Inflammatory macrophage treated with lipopolysaccharide for 1 hour (primary cell): ENCODE results near the gene APOE.
A peak's percentile ranks its signal among the peaks of the same experiment; 100 is the strongest.
"Not testable (repeated sequence)": the region's sequence is repeated elsewhere in the genome, so short reads cannot be mapped to it uniquely, and the experiment has no call there.

Experiments
- DNase-seq, 2 donors: peaks; one replicate each; pipeline ENCODE4 v3.0.0-alpha.2; 2020 to 2022

APOE gene

GRCh38 chr19:44886141-44886540, 19.5 kb upstream of the APOE start:
- no peak for DNase-seq

GRCh38 chr19:44887648-44888047, 17.9 kb upstream of the APOE start:
- no peak for DNase-seq

- not testable (repeated sequence) for DNase-seq
Measured at GRCh38 chr19:44888335-44888734, 17.3 kb upstream of the APOE start.

GRCh38 chr19:44889830-44890365, 15.7 kb upstream of the APOE start:
- DNase-seq, result no peak

- peak; percentile 96 to 100 for DNase-seq
Measured at GRCh38 chr19:44890366-44891015, 15.1 kb upstream of the APOE start.

- DNase-seq, result peak in 1 of 2 donors; percentile 100
Measured at GRCh38 chr19:44891016-44891882, 14.3 kb upstream of the APOE start, which contains the start of gene TOMM40. Gene TOMM40, plus strand, starts transcription at chr19:44891254. Its CDS starts 162 bp downstream, at chr19:44891416.

GRCh38 chr19:44892932-44893331, 12.7 kb upstream of the APOE start:
- no peak for DNase-seq

GRCh38 chr19:44893332-44894051, 12.1 kb upstream of the APOE start:
- no peak for DNase-seq

- DNase-seq, result peak; percentile 29 to 79
Measured at GRCh38 chr19:44894052-44894400, 11.6 kb upstream of the APOE start.

GRCh38 chr19:44894946-44895345, 10.7 kb upstream of the APOE start:
- no peak for DNase-seq

GRCh38 chr19:44897835-44898234, 7.8 kb upstream of the APOE start:
- no peak for DNase-seq

- DNase-seq, result no peak
Measured at GRCh38 chr19:44900328-44901244, 5.0 kb upstream of the APOE start.

- no peak for DNase-seq
Measured at GRCh38 chr19:44903216-44903601, 2.4 kb upstream of the APOE start.

GRCh38 chr19:44903602-44904425, 1.8 kb upstream of the APOE start:
- peak; percentile 31 to 89 for DNase-seq

- DNase-seq, result no peak
Measured at GRCh38 chr19:44904426-44904994, 1.1 kb upstream of the APOE start.

GRCh38 chr19:44907613-44908012, 2.0 kb downstream of the APOE start:
- DNase-seq, result no peak

GRCh38 chr19:44908074-44908835, 2.7 kb downstream of the APOE start:
- DNase-seq, result no peak

GRCh38 chr19:44908836-44909261, 3.3 kb downstream of the APOE start:
- DNase-seq, result no peak

- no peak for DNase-seq
Measured at GRCh38 chr19:44909775-44910174, 4.2 kb downstream of the APOE start.

GRCh38 chr19:44911896-44912295, 6.3 kb downstream of the APOE start:
- not testable (repeated sequence) for DNase-seq
